HCT116 (cell line): ENCODE results near the gene EGF. TPM values are rescaled to one million over a fixed set of nuclear protein-coding genes. Genes with fewer than 3 reads are reported as not detected.

ENCODE experiments used
- ATAC-seq: fragments of 200-7000 bp; cut with Tn5 transposase; 2 replicates; pipeline ENCODE4 v1.9.1; 2020; ENCODE audit warnings: mild to moderate bottlenecking, moderate library complexity
- BruUV-seq: library from RNA; stranded (reverse); fragments of 400-500 nt; replicated peaks from 2 replicates; lab custom pipeline; 2021; lab: Mats Ljungman, UMichigan
- CTCF ChIA-PET: fragments of 300-600 bp; sonication (Branson Sonifier 250); formaldehyde crosslinking; loops from one replicate; lab custom pipeline; 2021; ENCODE audit warnings: antibody characterized with exemption; lab: Charles Lee
- POLR2A ChIA-PET: fragments of 300-600, 350-600 bp; sonication (Branson Sonifier 250); formaldehyde crosslinking; loops from one replicate; lab custom pipeline; 2021; ENCODE audit warnings: antibody characterized with exemption; lab: Charles Lee
- RAD21 ChIA-PET, 2 experiments: fragments of 300-600 bp; sonication (Branson Sonifier 250); formaldehyde crosslinking; loops; one replicate each; lab custom pipeline; 2023; ENCODE audit warnings: low total read pairs in 2 of 2; ENCODE audit not compliant: uncharacterized antibody in 2 of 2, unreplicated experiment in 2 of 2, low non-redundant PET in 1 of 2; lab: Charles Lee
- DNase-seq: peaks from one replicate; pipeline ENCODE4 v3.0.0-alpha.2; 2010; ENCODE audit warnings: low read depth, low spot score
- H2AFZ ChIP-seq: fragments of 200-600 bp; shearing (Covaris generic), sonication (generic); 2 replicates; pipeline ENCODE4 v1.6.1; 2017; ENCODE audit warnings: low read depth, mixed run types, mixed read lengths, antibody characterized with exemption, low read length; ENCODE audit not compliant: poor library complexity, severe bottlenecking
- H3K27ac ChIP-seq: 2 replicates; pipeline ENCODE4 v1.5.1; 2012; ENCODE audit warnings: low read depth, low read length
- H3K27me3 ChIP-seq: fragments of 200-600 bp; sonication (generic); 2 replicates; pipeline ENCODE4 v1.6.1; 2016; ENCODE audit warnings: mixed run types, low read length, mixed read lengths; ENCODE audit not compliant: insufficient read depth
- H3K36me3 ChIP-seq, 2 experiments: fragments of 200-500 bp in 1 of 2; fragments of 200-600 bp in 1 of 2; sonication (Bioruptor generic) in 1 of 2; sonication (generic) in 1 of 2; 2 replicates each; pipeline versions ENCODE4 v1.5.1 to v1.6.1; 2014 to 2016; ENCODE audit warnings: low read length in 2 of 2, inconsistent platforms in 1 of 2, mixed read lengths in 1 of 2, mixed run types in 1 of 2; ENCODE audit not compliant: insufficient read depth in 2 of 2, control insufficient read depth in 1 of 2
- H3K4me1 ChIP-seq, 2 experiments: fragments of 200-600 bp in 1 of 2; sonication (generic) in 1 of 2; 2 replicates each; pipeline versions ENCODE4 v1.5.1 to v1.6.1; 2012 to 2017; ENCODE audit warnings: low read length in 2 of 2, inconsistent platforms in 1 of 2, mild to moderate bottlenecking in 1 of 2, mixed read lengths in 1 of 2, mixed run types in 1 of 2, moderate library complexity in 1 of 2; ENCODE audit not compliant: insufficient read depth in 2 of 2, control insufficient read depth in 1 of 2
- H3K4me2 ChIP-seq: fragments of 200-600 bp; sonication (generic); 2 replicates; pipeline ENCODE4 v1.6.1; 2017; ENCODE audit warnings: mixed run types, low read length, mixed read lengths
- H3K4me3 ChIP-seq, 2 experiments: fragments of 200-600 bp in 1 of 2; sonication (generic) in 1 of 2; replicated peaks in 1 of 2; 2 replicates each; pipeline ENCODE4 v1.5.1; 2011 to 2016; ENCODE audit warnings: low read length in 2 of 2, control low read depth in 1 of 2, low read depth in 1 of 2, mild to moderate bottlenecking in 1 of 2, mixed read lengths in 1 of 2, mixed run types in 1 of 2
- H3K79me2 ChIP-seq: fragments of 200-600 bp; sonication (generic); 2 replicates; pipeline ENCODE4 v1.6.1; 2017; ENCODE audit warnings: mild to moderate bottlenecking, mixed run types, low read length, moderate library complexity, mixed read lengths; ENCODE audit not compliant: insufficient read depth
- H3K9ac ChIP-seq: fragments of 200-600 bp; sonication (generic); 2 replicates; pipeline ENCODE4 v1.6.1; 2016; ENCODE audit warnings: low read length, mixed read lengths
- H3K9me2 ChIP-seq: fragments of 200-600 bp; sonication (generic), shearing (Covaris generic); 2 replicates; pipeline ENCODE4 v1.6.1; 2017; ENCODE audit warnings: mixed run types, mild to moderate bottlenecking, moderate library complexity; ENCODE audit not compliant: insufficient read depth
- H3K9me3 ChIP-seq, 2 experiments: fragments of 200-500 bp in 1 of 2; fragments of 200-600 bp in 1 of 2; sonication (Bioruptor generic) in 1 of 2; sonication (generic) in 1 of 2; 2 replicates each; pipeline ENCODE4 v1.6.1; 2014 to 2017; ENCODE audit warnings: low read length in 2 of 2, mixed read lengths in 2 of 2, inconsistent platforms in 1 of 2, low read depth in 1 of 2, mild to moderate bottlenecking in 1 of 2, mixed run types in 1 of 2, moderate library complexity in 1 of 2; ENCODE audit not compliant: control insufficient read depth in 1 of 2, insufficient read depth in 1 of 2
- H4K20me1 ChIP-seq: fragments of 200-600 bp; sonication (generic), shearing (Covaris generic); 2 replicates; pipeline ENCODE4 v1.6.1; 2017; ENCODE audit warnings: mixed run types, mild to moderate bottlenecking, moderate library complexity; ENCODE audit not compliant: insufficient read depth
- CBX3 ChIP-seq: IDR thresholded peaks from 2 replicates; pipeline ENCODE4 v1.6.1; 2012; ENCODE audit warnings: low read depth
- CEBPB ChIP-seq: IDR thresholded peaks from 2 replicates; pipeline ENCODE4 v1.6.1; 2012; ENCODE audit warnings: low read depth
- ELF1 ChIP-seq: IDR thresholded peaks from 2 replicates; pipeline ENCODE4 v1.6.1; 2012; ENCODE audit warnings: low read depth, borderline replicate concordance
- EZH2 ChIP-seq: fragments of 200-600 bp; sonication (generic); IDR thresholded peaks from 2 replicates; pipeline ENCODE4 v1.6.1; 2017; ENCODE audit warnings: antibody characterized with exemption, mixed run types
- EZH2phosphoT487 ChIP-seq: fragments of 200-600 bp; IDR thresholded peaks from 2 replicates; pipeline ENCODE4 v1.6.1; 2018; ENCODE audit warnings: antibody characterized with exemption, borderline replicate concordance
- FOSL1 ChIP-seq: IDR thresholded peaks from 2 replicates; pipeline ENCODE4 v1.6.1; 2012; ENCODE audit warnings: low read depth
- JUND ChIP-seq: IDR thresholded peaks from 2 replicates; pipeline ENCODE4 v1.6.1; 2012
- POLR2A ChIP-seq: IDR thresholded peaks from 2 replicates; pipeline ENCODE4 v1.7.0; 2011; ENCODE audit warnings: borderline replicate concordance; ENCODE audit not compliant: insufficient read depth, insufficient read length; ENCODE audit errors: extremely low read depth
- SP1 ChIP-seq: IDR thresholded peaks from 2 replicates; pipeline ENCODE4 v1.6.1; 2012; ENCODE audit warnings: low read depth
- TCF7L2 ChIP-seq: IDR thresholded peaks from 2 replicates; pipeline ENCODE4 v1.7.0; 2011; ENCODE audit warnings: borderline replicate concordance, inconsistent platforms; ENCODE audit not compliant: insufficient read depth, insufficient read length; ENCODE audit errors: extremely low read depth
- YY1 ChIP-seq: IDR thresholded peaks from 2 replicates; pipeline ENCODE4 v1.6.1; 2011; ENCODE audit warnings: low read length, low read depth, moderate library complexity, mild to moderate bottlenecking; ENCODE audit not compliant: insufficient replicate concordance; ENCODE audit errors: extremely low read depth
- ZFX ChIP-seq: fragments of 450-650 bp; IDR thresholded peaks from 2 replicates; pipeline ENCODE4 v1.6.1; 2017
- intact Hi-C: fragments of 100-400 bp; cut with micrococcal nuclease; formaldehyde crosslinking; loops from 2 replicates; pipeline ENCODE4 v1.10.0; 2022
- total RNA-seq: library from RNA; stranded (reverse); gene quantifications from one replicate; pipeline ENCODE4 v1.2.1, GENCODE V29; 2021; ENCODE audit not compliant: unreplicated experiment
- TF ChIP-seq, protein P1 (sequence below), 3 experiments: fragments of 200-600 bp in 1 of 3; sonication (generic) in 1 of 3; IDR thresholded peaks in 2 of 3; conservative IDR thresholded peaks in 1 of 3; 2 replicates each; pipeline ENCODE4 v1.5.1; 2012 to 2017; ENCODE audit warnings: low read depth in 2 of 3, low read length in 2 of 3, antibody characterized with exemption in 1 of 3, borderline replicate concordance in 1 of 3, control low read depth in 1 of 3, mild to moderate bottlenecking in 1 of 3, mixed read lengths in 1 of 3, mixed run types in 1 of 3, moderate library complexity in 1 of 3; ENCODE audit not compliant: insufficient read depth in 1 of 3
- TF ChIP-seq, protein P2 (sequence below): IDR thresholded peaks from 2 replicates; pipeline ENCODE4 v1.6.1; 2012; ENCODE audit warnings: low read depth

EGF gene
- total RNA-seq, 1 experiment from 2014 or later = 0.57 TPM

DNA sequence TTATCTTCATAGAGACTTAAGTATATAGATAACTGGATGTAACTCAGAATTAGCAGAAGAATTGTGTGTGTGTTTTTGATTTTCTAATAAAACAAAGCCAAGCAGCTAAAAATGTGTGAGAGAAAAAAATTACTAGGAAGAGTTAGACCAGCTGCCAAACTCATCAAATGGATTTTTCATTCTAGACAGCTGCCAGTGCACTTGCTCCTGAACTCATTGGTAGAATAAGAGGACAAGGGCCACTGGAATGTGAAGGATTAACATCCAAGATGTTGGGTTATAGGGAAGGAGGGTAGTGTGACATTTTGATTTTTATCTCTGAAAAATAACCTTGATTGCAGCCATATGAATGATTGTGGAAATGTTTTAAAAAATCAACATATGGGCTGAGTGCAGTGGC, 49.7 kb downstream of the EGF start:
- Histone ChIP-seq H3K4me3 (no peak overlapping the region), H3K9ac (no peak overlapping the region), H3K4me2 (no peak overlapping the region), H3K4me1 (no peaks in the 10 kb centered on the region), H2AFZ (no peak overlapping the region), H4K20me1 (no peaks in the 10 kb centered on the region)
- ATAC-seq = no peak
- POLR2A ChIA-PET = no interaction called here
- no peak for TF ChIP-seq ZFX
- TF ChIP-seq, all 23 proteins: peak for 0
- BruUV-seq = no TSS peak
- no peaks in the 10 kb centered on the region for H3K79me2 ChIP-seq
- no peaks in the 10 kb centered on the region for H3K27me3 ChIP-seq
- DNase-seq = no peak
- H3K36me3 ChIP-seq = no peaks in the 10 kb centered on the region
- ChIA-PET CTCF (no interaction called here), RAD21 (no interaction called here)
- no peaks in the 10 kb centered on the region for H3K9me2 ChIP-seq
- no peaks in the 10 kb centered on the region for H3K9me3 ChIP-seq
- no peak overlapping the region for H3K27ac ChIP-seq
- intact Hi-C loops = no loop called here

DNA sequence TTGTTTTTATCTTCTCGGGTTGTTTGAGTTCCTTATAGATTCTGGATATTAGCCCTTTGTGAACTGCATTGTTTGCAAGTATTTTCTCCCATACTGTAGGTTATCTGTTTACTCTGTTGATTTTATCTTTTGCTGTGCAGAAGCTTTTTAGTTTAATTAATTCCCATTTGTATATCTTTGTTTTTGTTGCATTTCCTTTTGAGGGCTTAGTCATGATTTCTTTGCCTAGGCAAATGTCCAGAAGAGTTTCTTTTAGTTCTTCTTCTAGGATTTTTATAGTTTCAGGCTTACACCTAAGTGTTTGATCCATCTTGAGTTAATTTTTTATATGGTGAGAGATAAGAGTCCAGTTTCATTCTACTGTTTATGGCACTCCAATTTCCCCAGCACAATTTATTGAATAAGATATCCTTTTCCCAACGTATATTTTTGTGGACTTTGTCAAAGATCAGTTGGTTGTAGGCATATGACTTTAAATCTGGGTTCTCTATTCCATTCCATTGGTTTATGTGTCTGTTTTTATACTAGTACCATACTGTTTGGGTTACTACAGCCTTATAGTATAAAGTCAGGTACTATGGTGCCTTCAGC, 54.3 kb downstream of the EGF start:
- no peaks in the 10 kb centered on the region for H4K20me1 ChIP-seq
- H3K9ac ChIP-seq = no peak overlapping the region
- no peaks in the 10 kb centered on the region for H3K9me3 ChIP-seq
- intact Hi-C loops = no loop called here
- H3K79me2 ChIP-seq = no peaks in the 10 kb centered on the region
- peaks cover 0 to 9% of the 10 kb centered on the region in 2 experiments; a peak in 1 of 4 replicates for H3K4me1 ChIP-seq
- H3K27ac ChIP-seq = no peak overlapping the region
- no peak for DNase-seq
- no peak for TF ChIP-seq CEBPB
- no peak for TF ChIP-seq JUND
- no peak for TF ChIP-seq SP1
- no peak for TF ChIP-seq EZH2
- TF ChIP-seq EZH2phosphoT487 = no peak
- no peak for TF ChIP-seq ELF1
- TF ChIP-seq TCF7L2 = no peak
- TF ChIP-seq CBX3 = no peak
- TF ChIP-seq FOSL1 = no peak
- TF ChIP-seq, protein P1, sequence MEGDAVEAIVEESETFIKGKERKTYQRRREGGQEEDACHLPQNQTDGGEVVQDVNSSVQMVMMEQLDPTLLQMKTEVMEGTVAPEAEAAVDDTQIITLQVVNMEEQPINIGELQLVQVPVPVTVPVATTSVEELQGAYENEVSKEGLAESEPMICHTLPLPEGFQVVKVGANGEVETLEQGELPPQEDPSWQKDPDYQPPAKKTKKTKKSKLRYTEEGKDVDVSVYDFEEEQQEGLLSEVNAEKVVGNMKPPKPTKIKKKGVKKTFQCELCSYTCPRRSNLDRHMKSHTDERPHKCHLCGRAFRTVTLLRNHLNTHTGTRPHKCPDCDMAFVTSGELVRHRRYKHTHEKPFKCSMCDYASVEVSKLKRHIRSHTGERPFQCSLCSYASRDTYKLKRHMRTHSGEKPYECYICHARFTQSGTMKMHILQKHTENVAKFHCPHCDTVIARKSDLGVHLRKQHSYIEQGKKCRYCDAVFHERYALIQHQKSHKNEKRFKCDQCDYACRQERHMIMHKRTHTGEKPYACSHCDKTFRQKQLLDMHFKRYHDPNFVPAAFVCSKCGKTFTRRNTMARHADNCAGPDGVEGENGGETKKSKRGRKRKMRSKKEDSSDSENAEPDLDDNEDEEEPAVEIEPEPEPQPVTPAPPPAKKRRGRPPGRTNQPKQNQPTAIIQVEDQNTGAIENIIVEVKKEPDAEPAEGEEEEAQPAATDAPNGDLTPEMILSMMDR (IDR thresholded peaks at IDR 0.05 in 2 of 3, conservative IDR thresholded peaks at IDR 0.05 in 1 of 3; ENCODE audit: borderline replicate concordance in 1 of 3, insufficient read depth in 1 of 3, low read depth in 2 of 3, low read length in 2 of 3) = no peak
- TF ChIP-seq YY1 = no peak
- TF ChIP-seq POLR2A = no peak
- TF ChIP-seq, protein P2, sequence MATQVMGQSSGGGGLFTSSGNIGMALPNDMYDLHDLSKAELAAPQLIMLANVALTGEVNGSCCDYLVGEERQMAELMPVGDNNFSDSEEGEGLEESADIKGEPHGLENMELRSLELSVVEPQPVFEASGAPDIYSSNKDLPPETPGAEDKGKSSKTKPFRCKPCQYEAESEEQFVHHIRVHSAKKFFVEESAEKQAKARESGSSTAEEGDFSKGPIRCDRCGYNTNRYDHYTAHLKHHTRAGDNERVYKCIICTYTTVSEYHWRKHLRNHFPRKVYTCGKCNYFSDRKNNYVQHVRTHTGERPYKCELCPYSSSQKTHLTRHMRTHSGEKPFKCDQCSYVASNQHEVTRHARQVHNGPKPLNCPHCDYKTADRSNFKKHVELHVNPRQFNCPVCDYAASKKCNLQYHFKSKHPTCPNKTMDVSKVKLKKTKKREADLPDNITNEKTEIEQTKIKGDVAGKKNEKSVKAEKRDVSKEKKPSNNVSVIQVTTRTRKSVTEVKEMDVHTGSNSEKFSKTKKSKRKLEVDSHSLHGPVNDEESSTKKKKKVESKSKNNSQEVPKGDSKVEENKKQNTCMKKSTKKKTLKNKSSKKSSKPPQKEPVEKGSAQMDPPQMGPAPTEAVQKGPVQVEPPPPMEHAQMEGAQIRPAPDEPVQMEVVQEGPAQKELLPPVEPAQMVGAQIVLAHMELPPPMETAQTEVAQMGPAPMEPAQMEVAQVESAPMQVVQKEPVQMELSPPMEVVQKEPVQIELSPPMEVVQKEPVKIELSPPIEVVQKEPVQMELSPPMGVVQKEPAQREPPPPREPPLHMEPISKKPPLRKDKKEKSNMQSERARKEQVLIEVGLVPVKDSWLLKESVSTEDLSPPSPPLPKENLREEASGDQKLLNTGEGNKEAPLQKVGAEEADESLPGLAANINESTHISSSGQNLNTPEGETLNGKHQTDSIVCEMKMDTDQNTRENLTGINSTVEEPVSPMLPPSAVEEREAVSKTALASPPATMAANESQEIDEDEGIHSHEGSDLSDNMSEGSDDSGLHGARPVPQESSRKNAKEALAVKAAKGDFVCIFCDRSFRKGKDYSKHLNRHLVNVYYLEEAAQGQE = no peak
- no peaks in the 10 kb centered on the region for H3K9me2 ChIP-seq
- POLR2A ChIA-PET = no interaction called here
- H3K4me3 ChIP-seq = no peak overlapping the region
- H3K4me2 ChIP-seq = no peak overlapping the region
- RAD21 ChIA-PET = no interaction called here
- H3K36me3 ChIP-seq = no peaks in the 10 kb centered on the region
- BruUV-seq = no TSS peak
- ATAC-seq = no peak
- no peak overlapping the region for H2AFZ ChIP-seq
- CTCF ChIA-PET = no interaction called here
- no peaks in the 10 kb centered on the region for H3K27me3 ChIP-seq
